SK-N-SH (cell line): Measurements from ENCODE around the gene TMEM145. TPM values are rescaled to one million over a fixed set of nuclear protein-coding genes. Genes with fewer than 3 reads are reported as not detected.

Experiments used
- CTCF ChIA-PET: fragments of 300-600, 350-600 bp; formaldehyde crosslinking; extraction: SDS; loops from one replicate; lab custom pipeline; 2021; lab: Yijun Ruan, JAX
- POLR2A ChIA-PET: fragments of 350-600 bp; sonication (Branson Sonifier 250); formaldehyde crosslinking; extraction: SDS; loops from one replicate; lab custom pipeline; 2020; ENCODE audit warnings: antibody characterized with exemption, inconsistent platforms; lab: Yijun Ruan, JAX
- DNase-seq: peaks from one replicate; pipeline ENCODE4 v3.0.0; 2012
- H2AFZ ChIP-seq: fragments of 200-600 bp; sonication (generic); 2 replicates; pipeline ENCODE4 v1.8.1; 2016; ENCODE audit warnings: antibody characterized with exemption, mild to moderate bottlenecking, low read depth
- H3F3A ChIP-seq: fragments of 200-600 bp; sonication (generic); replicated peaks from 2 replicates; pipeline ENCODE3; 2016; ENCODE audit warnings: antibody characterized with exemption, mild to moderate bottlenecking; ENCODE audit not compliant: insufficient read depth
- H3K27ac ChIP-seq, 2 experiments: fragments of 200-500 bp in 1 of 2; fragments of 200-600 bp in 1 of 2; sonication (Bioruptor generic) in 1 of 2; sonication (generic), shearing (Covaris generic) in 1 of 2; 2 replicates each; pipeline versions ENCODE4 v1.5.1 to v1.6.1; 2014 to 2016; ENCODE audit warnings: low read depth in 2 of 2, inconsistent platforms in 1 of 2, low read length in 1 of 2, mild to moderate bottlenecking in 1 of 2, mixed read lengths in 1 of 2
- H3K27me3 ChIP-seq: fragments of 200-600 bp; sonication (generic), shearing (Covaris generic); 2 replicates; pipeline ENCODE4 v1.6.1; 2016; ENCODE audit warnings: mixed run types; ENCODE audit not compliant: insufficient read depth
- H3K36me3 ChIP-seq, 2 experiments: fragments of 200-500 bp in 1 of 2; fragments of 200-600 bp in 1 of 2; sonication (Bioruptor generic) in 1 of 2; sonication (generic) in 1 of 2; replicated peaks in 1 of 2; 2 replicates each; pipeline versions ENCODE3 to v1.5.1; 2014 to 2016; ENCODE audit warnings: low read length in 1 of 2, mild to moderate bottlenecking in 1 of 2; ENCODE audit not compliant: insufficient read depth in 2 of 2, control insufficient read depth in 1 of 2
- H3K4me1 ChIP-seq, 2 experiments: fragments of 200-500 bp in 1 of 2; fragments of 200-600 bp in 1 of 2; sonication (Bioruptor generic) in 1 of 2; sonication (generic), shearing (Covaris generic) in 1 of 2; 2 replicates each; pipeline versions ENCODE4 v1.5.1 to v1.6.1; 2014 to 2016; ENCODE audit warnings: low read depth in 1 of 2, low read length in 1 of 2, mixed run types in 1 of 2; ENCODE audit not compliant: insufficient read depth in 2 of 2, control insufficient read depth in 1 of 2
- H3K4me2 ChIP-seq: fragments of 200-600 bp; sonication (generic), shearing (Covaris generic); 2 replicates; pipeline ENCODE4 v1.6.1; 2017; ENCODE audit warnings: mixed run types
- H3K4me3 ChIP-seq, 2 experiments: fragments of 200-500 bp in 1 of 2; fragments of 200-600 bp in 1 of 2; sonication (Bioruptor generic) in 1 of 2; sonication (generic), shearing (Covaris generic) in 1 of 2; 2 replicates each; pipeline versions ENCODE4 v1.5.1 to v1.8.1; 2014 to 2016; ENCODE audit warnings: low read depth in 2 of 2, inconsistent platforms in 1 of 2, low read length in 1 of 2, mild to moderate bottlenecking in 1 of 2, mixed read lengths in 1 of 2, moderate library complexity in 1 of 2
- H3K79me2 ChIP-seq: fragments of 200-600 bp; sonication (generic); 2 replicates; pipeline ENCODE4 v1.8.1; 2017; ENCODE audit warnings: mild to moderate bottlenecking; ENCODE audit not compliant: insufficient read depth
- H3K9ac ChIP-seq: fragments of 200-600 bp; sonication (generic); 2 replicates; pipeline ENCODE4 v1.6.1; 2017; ENCODE audit warnings: mixed run types
- H3K9me2 ChIP-seq: fragments of 200-600 bp; sonication (generic); 2 replicates; pipeline ENCODE4 v1.6.1; 2017; ENCODE audit warnings: mixed run types
- H3K9me3 ChIP-seq: fragments of 200-600 bp; sonication (generic); 2 replicates; pipeline ENCODE4 v1.6.1; 2017; ENCODE audit warnings: mixed run types, mild to moderate bottlenecking, moderate library complexity
- H4K20me1 ChIP-seq: fragments of 200-600 bp; sonication (generic); 2 replicates; pipeline ENCODE4 v1.6.1; 2017; ENCODE audit warnings: mild to moderate bottlenecking, mixed run types; ENCODE audit not compliant: insufficient read depth
- CHD2 ChIP-seq: fragments of 150-350 bp; IDR thresholded peaks from 2 replicates; pipeline ENCODE4 v1.6.1; 2018; ENCODE audit warnings: low read length; ENCODE audit not compliant: partially characterized antibody
- EZH2phosphoT487 ChIP-seq: fragments of 200-600 bp; sonication (generic); IDR thresholded peaks from 2 replicates; pipeline ENCODE4 v1.6.1; 2017; ENCODE audit warnings: low read depth, mixed run types, mild to moderate bottlenecking, antibody characterized with exemption, moderate library complexity, borderline replicate concordance
- FOSL2 ChIP-seq: IDR thresholded peaks from 2 replicates; pipeline ENCODE4 v1.4.0; 2012; ENCODE audit warnings: low read depth, mild to moderate bottlenecking, moderate library complexity, borderline replicate concordance
- FOXJ3 ChIP-seq: sonication (generic); formaldehyde crosslinking; IDR thresholded peaks from 2 replicates; pipeline ENCODE4 v1.5.1; 2020; ENCODE audit warnings: mild to moderate bottlenecking, missing genetic modification reagents
- MEF2A ChIP-seq: IDR thresholded peaks from 2 replicates; pipeline ENCODE4 v1.4.0; 2012; ENCODE audit warnings: low read depth, borderline replicate concordance
- MXI1 ChIP-seq: IDR thresholded peaks from 2 replicates; pipeline ENCODE4 v1.6.1; 2012; ENCODE audit warnings: mild to moderate bottlenecking, low read depth, low read length, improper control_type of control experiment
- NFIC ChIP-seq: IDR thresholded peaks from 2 replicates; pipeline ENCODE4 v1.4.0; 2012; ENCODE audit warnings: borderline replicate concordance
- NRF1 ChIP-seq: IDR thresholded peaks from 2 replicates; pipeline ENCODE4 v1.6.1; 2012; ENCODE audit warnings: low read depth, mild to moderate bottlenecking, low read length
- RAD21 ChIP-seq: IDR thresholded peaks from 2 replicates; pipeline ENCODE4 v1.6.1; 2012; ENCODE audit warnings: mild to moderate bottlenecking, low read length
- RFX5 ChIP-seq: IDR thresholded peaks from 2 replicates; pipeline ENCODE4 v1.6.1; 2012; ENCODE audit warnings: mild to moderate bottlenecking, improper control_type of control experiment, low read length
- SIN3A ChIP-seq: IDR thresholded peaks from 2 replicates; pipeline ENCODE4 v1.6.1; 2012; ENCODE audit warnings: low read depth, mild to moderate bottlenecking, low read length, moderate library complexity, borderline replicate concordance
- SMC3 ChIP-seq: IDR thresholded peaks from 2 replicates; pipeline ENCODE4 v1.6.1; 2012; ENCODE audit warnings: low read depth, low read length, improper control_type of control experiment
- TCF12 ChIP-seq: IDR thresholded peaks from 2 replicates; pipeline ENCODE4 v1.4.0; 2012
- TEAD4 ChIP-seq: IDR thresholded peaks from 2 replicates; pipeline ENCODE4 v1.4.0; 2012; ENCODE audit warnings: mild to moderate bottlenecking, borderline replicate concordance; ENCODE audit not compliant: insufficient read depth
- YY1 ChIP-seq: IDR thresholded peaks from 2 replicates; pipeline ENCODE4 v1.4.0; 2012; ENCODE audit warnings: low read depth, mild to moderate bottlenecking
- WGBS: methylation state at CpG from one replicate; pipeline ENCODE4 v1.1.6; 2017; ENCODE audit warnings: low lambda C conversion rate; 5-methylcytosine and 5-hydroxymethylcytosine counted together
- polyA plus RNA-seq, 3 experiments: library from polyadenylated mRNA; depleted of rRNA; stranded (reverse); fragments of >200 nt; gene quantifications; 2 replicates each; pipeline ENCODE4 v1.2.3, GENCODE V29; 2012
- TF ChIP-seq, protein P1 (sequence below): IDR thresholded peaks from 2 replicates; pipeline ENCODE4 v1.4.0; 2012; ENCODE audit warnings: low read depth, borderline replicate concordance
- TF ChIP-seq, protein P2 (sequence below): IDR thresholded peaks from 2 replicates; pipeline ENCODE4 v1.6.1; 2012; ENCODE audit warnings: mild to moderate bottlenecking, low read depth, low read length, moderate library complexity
- TF ChIP-seq, protein P3 (sequence below): fragments of 150-350 bp; IDR thresholded peaks from 2 replicates; pipeline ENCODE4 v1.6.1; 2016; ENCODE audit warnings: mild to moderate bottlenecking, low read depth, low read length
- TF ChIP-seq, protein P4 (sequence below): IDR thresholded peaks from 2 replicates; pipeline ENCODE4 v1.4.0; 2012; ENCODE audit warnings: low read depth

TMEM145 gene
- polyA plus RNA-seq, 1 of the 3 experiments (the other 2 are of a cell fraction): 2.0 TPM

DNA sequence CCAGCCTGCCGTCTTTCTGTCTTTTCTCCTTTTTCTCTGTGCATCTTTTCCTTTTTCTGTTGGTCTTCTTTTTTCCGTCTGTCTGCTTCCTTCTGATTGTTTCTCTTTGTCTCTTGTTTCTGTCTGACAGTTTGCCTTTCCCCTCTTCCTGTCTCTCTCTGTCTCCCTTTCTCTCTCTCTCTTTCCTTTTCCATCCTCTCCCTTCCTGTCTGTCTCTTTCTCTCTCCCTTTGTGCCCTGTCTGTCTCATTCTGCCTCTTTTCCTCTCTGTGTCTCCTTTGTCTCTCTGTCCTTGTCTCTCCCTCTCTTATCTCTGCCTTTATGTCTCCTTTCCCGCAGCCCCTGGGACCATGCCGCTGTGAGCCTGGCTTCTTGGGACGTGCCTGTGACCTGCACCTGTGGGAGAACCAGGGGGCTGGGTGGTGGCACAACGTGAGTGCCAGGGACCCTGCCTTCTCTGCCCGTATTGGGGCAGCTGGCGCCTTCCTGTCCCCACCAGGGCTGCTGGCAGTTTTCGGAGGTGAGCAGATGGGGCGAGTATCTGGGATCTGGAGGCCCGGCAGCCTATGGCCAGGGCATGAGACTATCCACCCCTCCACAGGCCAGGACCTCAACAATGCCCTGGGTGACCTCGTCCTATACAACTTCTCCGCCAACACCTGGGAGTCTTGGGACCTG is 21.7 kb downstream of the TMEM145 start:
- no peak overlapping the region for H3K4me2 ChIP-seq
- H3K79me2 ChIP-seq: 0 out of 2 replicates have a peak, but pooled peaks cover 3% of the 10 kb centered on the region
- no peak for TF ChIP-seq MXI1
- TF ChIP-seq, protein P1, sequence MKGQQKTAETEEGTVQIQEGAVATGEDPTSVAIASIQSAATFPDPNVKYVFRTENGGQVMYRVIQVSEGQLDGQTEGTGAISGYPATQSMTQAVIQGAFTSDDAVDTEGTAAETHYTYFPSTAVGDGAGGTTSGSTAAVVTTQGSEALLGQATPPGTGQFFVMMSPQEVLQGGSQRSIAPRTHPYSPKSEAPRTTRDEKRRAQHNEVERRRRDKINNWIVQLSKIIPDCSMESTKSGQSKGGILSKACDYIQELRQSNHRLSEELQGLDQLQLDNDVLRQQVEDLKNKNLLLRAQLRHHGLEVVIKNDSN: no peak
- TF ChIP-seq FOXJ3 (CRISPR knock-in tag): no peak
- TF ChIP-seq TCF12: no peak
- no peak for TF ChIP-seq SMC3
- TF ChIP-seq SIN3A: no peak
- TF ChIP-seq, protein P2, sequence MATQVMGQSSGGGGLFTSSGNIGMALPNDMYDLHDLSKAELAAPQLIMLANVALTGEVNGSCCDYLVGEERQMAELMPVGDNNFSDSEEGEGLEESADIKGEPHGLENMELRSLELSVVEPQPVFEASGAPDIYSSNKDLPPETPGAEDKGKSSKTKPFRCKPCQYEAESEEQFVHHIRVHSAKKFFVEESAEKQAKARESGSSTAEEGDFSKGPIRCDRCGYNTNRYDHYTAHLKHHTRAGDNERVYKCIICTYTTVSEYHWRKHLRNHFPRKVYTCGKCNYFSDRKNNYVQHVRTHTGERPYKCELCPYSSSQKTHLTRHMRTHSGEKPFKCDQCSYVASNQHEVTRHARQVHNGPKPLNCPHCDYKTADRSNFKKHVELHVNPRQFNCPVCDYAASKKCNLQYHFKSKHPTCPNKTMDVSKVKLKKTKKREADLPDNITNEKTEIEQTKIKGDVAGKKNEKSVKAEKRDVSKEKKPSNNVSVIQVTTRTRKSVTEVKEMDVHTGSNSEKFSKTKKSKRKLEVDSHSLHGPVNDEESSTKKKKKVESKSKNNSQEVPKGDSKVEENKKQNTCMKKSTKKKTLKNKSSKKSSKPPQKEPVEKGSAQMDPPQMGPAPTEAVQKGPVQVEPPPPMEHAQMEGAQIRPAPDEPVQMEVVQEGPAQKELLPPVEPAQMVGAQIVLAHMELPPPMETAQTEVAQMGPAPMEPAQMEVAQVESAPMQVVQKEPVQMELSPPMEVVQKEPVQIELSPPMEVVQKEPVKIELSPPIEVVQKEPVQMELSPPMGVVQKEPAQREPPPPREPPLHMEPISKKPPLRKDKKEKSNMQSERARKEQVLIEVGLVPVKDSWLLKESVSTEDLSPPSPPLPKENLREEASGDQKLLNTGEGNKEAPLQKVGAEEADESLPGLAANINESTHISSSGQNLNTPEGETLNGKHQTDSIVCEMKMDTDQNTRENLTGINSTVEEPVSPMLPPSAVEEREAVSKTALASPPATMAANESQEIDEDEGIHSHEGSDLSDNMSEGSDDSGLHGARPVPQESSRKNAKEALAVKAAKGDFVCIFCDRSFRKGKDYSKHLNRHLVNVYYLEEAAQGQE: no peak
- TF ChIP-seq, protein P3, sequence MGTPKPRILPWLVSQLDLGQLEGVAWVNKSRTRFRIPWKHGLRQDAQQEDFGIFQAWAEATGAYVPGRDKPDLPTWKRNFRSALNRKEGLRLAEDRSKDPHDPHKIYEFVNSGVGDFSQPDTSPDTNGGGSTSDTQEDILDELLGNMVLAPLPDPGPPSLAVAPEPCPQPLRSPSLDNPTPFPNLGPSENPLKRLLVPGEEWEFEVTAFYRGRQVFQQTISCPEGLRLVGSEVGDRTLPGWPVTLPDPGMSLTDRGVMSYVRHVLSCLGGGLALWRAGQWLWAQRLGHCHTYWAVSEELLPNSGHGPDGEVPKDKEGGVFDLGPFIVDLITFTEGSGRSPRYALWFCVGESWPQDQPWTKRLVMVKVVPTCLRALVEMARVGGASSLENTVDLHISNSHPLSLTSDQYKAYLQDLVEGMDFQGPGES: no peak
- WGBS: 91% methylated on average over 10 of the region's 13 CpGs
- no peaks in the 10 kb centered on the region for H3K9me2 ChIP-seq
- no peaks in the 10 kb centered on the region for H4K20me1 ChIP-seq
- no peak overlapping the region for H3K27ac ChIP-seq
- no peak overlapping the region for H3K4me3 ChIP-seq
- no peaks in the 10 kb centered on the region for H3K9me3 ChIP-seq
- H3K27me3 ChIP-seq: no peaks in the 10 kb centered on the region
- H3K36me3 ChIP-seq: peaks cover 8 to 9% of the 10 kb centered on the region in 2 experiments
- no peaks in the 10 kb centered on the region for H3K4me1 ChIP-seq
- no peak overlapping the region for H2AFZ ChIP-seq
- no peak for DNase-seq
- no peak overlapping the region for H3K9ac ChIP-seq
- no peaks in the 10 kb centered on the region for H3F3A ChIP-seq
- POLR2A ChIA-PET: no interaction called here
- CTCF ChIA-PET: no interaction called here

DNA sequence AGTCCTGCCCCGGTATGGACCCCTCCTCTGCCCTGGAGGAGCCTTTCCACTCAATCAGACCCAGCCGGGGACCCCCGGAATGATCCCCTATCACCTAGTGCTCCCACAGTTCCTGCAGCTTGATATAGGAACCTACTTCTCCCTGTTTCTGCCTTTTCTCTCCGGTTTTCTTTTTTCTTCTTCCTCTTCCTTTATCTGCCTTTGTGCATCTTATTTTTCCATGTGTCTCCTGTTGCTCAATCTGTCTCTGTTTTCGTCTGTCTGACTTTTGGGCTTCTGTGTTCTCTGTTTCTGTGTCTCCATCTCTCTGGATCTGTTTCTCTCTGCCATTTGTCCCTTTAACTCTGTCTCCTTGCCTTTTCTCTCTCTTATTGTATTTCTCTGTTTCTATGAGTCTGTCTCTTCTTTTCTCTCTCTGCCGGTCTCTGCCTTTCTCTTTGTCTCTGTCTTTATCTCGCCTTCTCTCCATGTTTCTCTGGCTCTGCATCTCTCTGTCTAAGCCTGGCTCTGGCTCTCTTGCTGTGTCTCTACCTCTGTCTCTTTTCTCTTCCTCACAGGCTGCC is 22.3 kb downstream of the TMEM145 start:
- H3K27me3 ChIP-seq: no peaks in the 10 kb centered on the region
- no peaks in the 10 kb centered on the region for H4K20me1 ChIP-seq
- no peak overlapping the region for H3K4me3 ChIP-seq
- peaks cover 8 to 9% of the 10 kb centered on the region in 2 experiments for H3K36me3 ChIP-seq
- no peak overlapping the region for H3K9ac ChIP-seq
- 0 out of 2 replicates have a peak, but pooled peaks cover 2% of the 10 kb centered on the region for H3K79me2 ChIP-seq
- TF ChIP-seq MEF2A: no peak
- TF ChIP-seq TCF12: no peak
- no peak for TF ChIP-seq YY1
- no peak for TF ChIP-seq RAD21
- no peak for TF ChIP-seq NFIC
- no peak for TF ChIP-seq FOSL2
- no peak for TF ChIP-seq FOXJ3 (CRISPR knock-in tag)
- no peak for TF ChIP-seq CHD2
- no peak for TF ChIP-seq RFX5
- no peak for TF ChIP-seq TEAD4
- no peak for TF ChIP-seq SIN3A
- no peak for TF ChIP-seq EZH2phosphoT487
- TF ChIP-seq, protein P4, sequence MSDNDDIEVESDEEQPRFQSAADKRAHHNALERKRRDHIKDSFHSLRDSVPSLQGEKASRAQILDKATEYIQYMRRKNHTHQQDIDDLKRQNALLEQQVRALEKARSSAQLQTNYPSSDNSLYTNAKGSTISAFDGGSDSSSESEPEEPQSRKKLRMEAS: no peak
- TF ChIP-seq NRF1: no peak
- no peaks in the 10 kb centered on the region for H3F3A ChIP-seq
- 86% methylated on average over 7 of the region's 7 CpGs for WGBS
- DNase-seq: no peak
- H3K4me1 ChIP-seq: no peaks in the 10 kb centered on the region
- H3K4me2 ChIP-seq: no peak overlapping the region
- no peak overlapping the region for H3K27ac ChIP-seq
- CTCF ChIA-PET: no interaction called here
- POLR2A ChIA-PET: no interaction called here
- H3K9me3 ChIP-seq: no peaks in the 10 kb centered on the region
- H3K9me2 ChIP-seq: no peaks in the 10 kb centered on the region
- H2AFZ ChIP-seq: no peak overlapping the region
